NCI-H1694 treated with DMSO at 0.1 percent for 48 hours (cell line): ENCODE results near the gene SLC6A5.

Experiments
- DNase-seq: peaks from one replicate; lab custom pipeline; 2025; lab: John Stamatoyannopoulos, UW

The SLC6A5 gene

DNA sequence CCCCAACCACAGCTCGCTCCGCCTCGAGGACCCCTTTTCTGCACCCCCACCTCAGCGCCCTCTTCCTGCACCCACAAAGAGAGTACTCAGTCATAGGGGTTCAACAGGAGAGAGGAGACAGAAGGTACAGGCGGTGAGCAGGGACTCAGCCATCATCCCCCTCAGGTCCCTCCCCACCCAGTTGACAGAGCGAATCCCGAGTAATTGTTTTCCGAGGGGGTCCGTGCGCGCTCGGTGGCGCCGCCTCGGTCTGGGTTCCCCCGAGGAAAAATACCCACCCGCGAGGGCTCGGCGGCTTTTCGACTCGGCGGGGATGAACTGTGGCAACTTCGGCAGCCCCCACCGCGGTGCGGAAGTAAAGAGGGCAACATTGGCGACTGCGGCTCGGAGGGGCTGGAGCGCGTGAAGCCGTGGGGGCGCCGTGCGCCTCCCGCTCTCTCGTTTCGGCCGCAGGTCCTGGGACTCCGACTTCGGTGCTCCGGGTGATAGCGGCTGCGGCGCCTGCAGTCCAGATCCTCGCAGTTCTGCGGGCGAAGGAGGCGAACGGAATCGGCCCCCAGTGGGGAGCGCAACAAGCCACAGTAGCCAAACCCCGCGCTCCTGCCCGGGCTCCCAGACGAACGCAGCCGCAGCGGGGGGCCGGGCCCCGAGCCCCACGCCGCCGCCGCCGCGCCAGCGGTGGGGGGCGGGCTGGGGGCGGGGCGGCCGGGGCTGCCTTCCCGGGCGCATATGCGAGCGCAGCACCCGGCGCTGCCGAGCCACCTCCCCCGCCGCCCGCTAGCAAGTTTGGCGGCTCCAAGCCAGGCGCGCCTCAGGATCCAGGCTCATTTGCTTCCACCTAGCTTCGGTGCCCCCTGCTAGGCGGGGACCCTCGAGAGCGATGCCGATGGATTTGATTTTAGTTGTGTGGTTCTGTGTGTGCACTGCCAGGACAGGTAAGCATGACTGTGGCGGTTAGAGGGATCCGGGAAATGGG, 69.7 kb downstream of the SLC6A5 start, which contains the start of gene NELL1:
TSS of gene NELL1 (plus strand) at position 743 of the 976 bp plus-strand sequence.
- no peak for DNase-seq

DNA sequence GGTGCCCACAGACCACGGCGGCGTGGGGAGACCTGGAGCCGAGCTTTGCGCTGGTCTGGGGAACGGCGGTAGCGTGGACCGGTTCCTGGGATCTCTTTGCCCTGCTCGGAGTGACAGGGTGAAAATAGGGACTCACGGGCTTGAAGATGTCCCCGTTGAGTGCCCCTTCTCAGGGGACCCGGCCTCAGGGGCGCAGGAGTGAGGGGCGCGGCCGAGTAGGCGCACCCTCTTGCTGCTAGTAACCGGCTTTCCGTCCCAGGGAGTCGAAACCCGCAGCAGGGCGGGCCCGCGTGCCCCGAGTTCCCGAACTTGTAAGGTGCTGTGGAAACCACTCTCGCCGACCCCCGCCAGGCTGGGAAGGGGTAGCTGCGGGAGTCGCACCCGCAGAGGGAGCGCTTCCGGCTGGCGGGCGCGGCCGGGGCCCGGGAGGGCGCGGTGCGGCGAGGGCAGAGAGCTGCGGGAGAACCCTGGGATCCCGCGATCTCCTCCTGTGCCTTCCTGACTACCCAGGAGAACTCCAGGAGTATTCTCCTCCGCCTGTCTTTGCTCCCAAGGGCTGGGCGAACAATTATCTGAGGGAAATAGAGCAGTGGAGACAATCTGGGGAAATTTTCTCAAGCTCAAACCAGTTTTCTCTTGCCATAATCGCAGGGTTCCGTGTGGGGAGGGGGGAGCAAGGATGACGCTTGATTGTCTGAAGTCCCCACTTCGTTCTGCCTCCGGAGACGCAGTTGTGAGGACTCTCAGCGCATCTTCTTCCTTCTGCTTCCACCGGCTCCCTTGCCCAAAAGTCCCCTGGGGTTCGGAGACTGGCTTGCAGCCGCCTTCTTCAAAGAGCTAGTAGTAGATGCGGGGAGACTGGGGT, 70.6 kb downstream of the SLC6A5 start:
- DNase-seq: no peak

DNA sequence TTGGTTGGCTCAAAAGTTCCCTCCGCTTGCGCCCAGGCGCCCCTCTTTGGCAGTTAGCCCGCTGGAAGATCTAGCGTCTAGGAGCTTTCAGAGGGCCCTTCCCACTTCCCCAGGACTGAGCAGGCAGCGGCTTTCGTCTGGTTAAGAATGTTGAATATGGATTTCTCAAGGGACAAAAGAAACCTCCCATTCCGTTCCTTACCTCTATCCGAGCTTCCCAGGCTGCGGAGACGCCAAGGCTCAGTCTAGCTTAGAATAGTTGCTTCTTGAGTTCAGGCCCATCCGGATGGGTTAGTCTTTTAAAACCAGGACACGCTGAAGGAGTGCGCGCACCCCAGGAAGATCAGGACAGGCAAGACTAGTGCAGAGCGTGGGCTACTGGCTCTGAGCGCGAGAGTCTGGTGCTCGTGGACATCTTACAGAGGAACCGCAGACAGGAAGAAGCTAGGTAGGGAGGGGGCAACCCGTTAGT, 71.6 kb downstream of the SLC6A5 start:
- DNase-seq: no peak

DNA sequence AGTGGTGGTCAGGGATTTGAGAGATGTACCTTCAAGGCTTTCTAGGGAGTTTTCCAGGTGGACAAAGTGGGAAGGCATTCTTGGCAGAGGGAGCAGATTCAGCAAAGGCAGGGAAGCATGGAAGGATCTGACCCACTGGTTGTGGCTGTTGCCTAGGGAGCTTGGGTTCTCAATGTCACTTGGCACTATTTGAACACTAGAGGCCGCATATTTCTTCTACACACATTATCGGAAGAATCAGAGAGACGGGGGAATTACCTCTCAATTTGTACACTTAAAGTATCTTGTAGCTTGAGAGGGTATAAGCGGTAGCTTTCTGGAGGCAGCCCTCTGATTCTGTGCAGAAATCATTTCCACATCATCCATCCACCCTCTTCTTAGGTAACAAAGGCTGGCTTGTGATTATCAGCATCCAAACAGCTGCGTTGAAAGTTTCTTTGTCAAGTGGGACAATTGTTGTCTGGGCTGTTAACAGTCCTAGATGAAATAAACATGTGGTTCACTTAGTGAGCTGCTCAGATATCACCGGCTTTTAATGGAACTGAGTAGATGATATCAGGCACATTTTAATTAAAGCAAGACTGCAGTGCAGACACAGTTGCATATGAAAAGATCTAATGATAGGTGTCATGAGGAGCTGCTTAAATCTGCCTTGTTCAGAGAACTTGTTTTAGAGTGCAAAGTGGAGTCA, 72.6 kb downstream of the SLC6A5 start:
- peak; percentile 40 for DNase-seq

DNA sequence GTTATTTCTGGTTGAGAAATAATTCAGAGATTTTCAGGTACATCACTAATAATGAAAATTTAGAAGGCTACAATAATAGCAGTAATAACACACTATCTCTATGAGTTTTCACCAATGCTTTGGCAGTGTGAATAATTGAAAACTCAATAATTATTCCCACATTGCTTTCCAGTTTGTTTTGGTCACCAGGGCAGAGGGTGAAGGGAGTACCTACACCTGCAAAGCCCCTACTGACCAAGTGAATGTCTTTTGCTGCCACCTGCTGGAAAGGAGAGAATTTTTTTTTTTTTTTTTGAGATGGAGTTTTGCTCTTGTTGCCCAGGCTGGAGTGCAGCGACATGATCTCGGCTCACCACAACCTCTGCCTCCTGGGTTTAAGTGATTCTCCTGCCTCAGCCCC, 73.2 kb downstream of the SLC6A5 start:
- no peak for DNase-seq

DNA sequence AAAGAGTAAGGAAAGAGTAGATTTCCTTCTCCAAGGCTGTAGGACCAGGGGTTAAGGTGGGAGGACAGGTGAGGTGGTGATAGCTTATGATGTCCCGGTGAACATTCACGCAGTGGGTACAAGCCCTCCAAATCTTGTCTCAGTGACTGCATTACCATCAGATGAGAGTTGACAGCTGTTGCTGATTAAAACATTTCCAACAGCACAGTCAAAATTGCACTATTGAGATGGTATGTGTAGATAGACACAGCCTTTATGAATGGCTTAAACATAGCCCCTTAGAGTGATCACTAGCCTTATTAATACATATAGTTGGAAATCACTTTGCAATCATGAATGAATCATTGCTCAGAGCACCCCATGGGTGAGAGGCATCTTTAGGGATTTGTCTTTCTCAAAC, 77.2 kb downstream of the SLC6A5 start:
- no peak for DNase-seq

DNA sequence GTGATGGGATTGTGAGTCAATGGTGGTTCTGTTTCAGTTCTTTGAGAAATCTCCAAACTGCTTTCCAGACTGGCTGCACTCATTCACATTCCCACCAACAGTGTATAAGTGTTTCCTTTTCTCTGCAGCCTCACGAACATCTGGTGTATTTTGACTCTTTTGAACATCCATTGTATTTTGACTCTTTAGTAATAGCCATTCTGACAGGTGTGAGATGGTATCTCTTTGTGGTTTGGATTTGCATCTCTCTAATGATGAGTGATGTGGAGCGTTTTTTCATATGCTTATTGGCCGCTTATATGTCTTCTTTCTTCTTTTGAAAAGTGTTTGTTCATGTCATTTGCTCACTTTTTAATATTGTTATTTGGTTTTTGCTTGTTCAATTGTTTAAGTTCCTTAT, 89.4 kb downstream of the SLC6A5 start:
- no peak for DNase-seq

DNA sequence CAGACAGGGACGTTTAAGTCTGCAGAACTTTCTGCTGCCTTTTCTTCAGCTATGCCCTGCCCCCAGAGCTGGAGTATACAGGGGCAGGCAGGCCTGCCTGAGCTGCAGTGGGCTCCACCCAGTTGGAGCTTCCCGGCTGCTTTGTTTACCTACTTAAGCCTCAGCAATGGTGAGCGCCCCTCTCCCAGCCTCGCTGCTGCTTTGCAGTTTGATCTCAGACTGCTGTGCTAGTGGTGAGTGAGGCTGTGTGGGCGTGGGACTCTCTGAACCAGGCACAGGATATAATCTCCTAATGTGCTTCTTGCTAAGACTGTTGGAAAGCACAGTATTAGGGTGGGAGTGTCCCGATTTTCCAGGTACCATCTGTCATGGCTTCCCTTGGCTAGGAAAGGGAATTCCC, 108.5 kb downstream of the SLC6A5 start:
- no peak for DNase-seq
